ENCODE data around the gene WIPF2. TPM values are rescaled to one million over a fixed set of nuclear protein-coding genes. Genes with fewer than 3 reads are reported as not detected.

WIPF2 gene
- total and polyA plus RNA-seq, 2 of the 8 experiments (the other 6 are each of a cell fraction or from before 2014, with no cell fraction given), result 6.9 to 25.3 TPM

DNA sequence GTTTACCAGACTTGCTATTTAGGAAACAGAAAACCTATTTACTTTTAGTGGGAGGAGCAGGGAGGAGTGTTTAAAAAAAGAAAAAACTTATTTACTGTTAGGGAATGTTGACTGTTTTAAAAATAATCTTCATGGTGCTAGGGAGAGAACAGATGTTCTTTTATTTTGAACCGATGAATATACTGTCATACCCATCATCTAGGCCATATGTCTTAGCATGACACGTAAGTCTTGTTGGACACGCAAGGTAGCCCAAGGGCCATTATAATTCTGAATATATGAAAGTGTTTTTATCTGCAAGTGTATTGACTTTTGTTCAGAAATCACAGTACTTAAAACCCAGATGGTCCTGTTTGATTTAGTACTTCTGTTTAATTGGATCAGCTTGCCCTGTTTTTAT, 11.6 kb downstream of the WIPF2 start:
- H3K56ac ChIP-seq (replicated peaks; ENCODE audit: insufficient read length, low read depth, low read length), result no peak overlapping the region
- H4K20me1 ChIP-seq (replicated peaks in 1 of 2; ENCODE audit: control insufficient read depth in 1 of 2, insufficient read depth in 2 of 2, low read length in 2 of 2), result no peaks in the 10 kb centered on the region
- no peak overlapping the region for H3K4ac ChIP-seq (replicated peaks; ENCODE audit: insufficient read length, low read depth, low read length)
- H3K14ac ChIP-seq (ENCODE audit: insufficient read length), result no peak overlapping the region
- no peak overlapping the region for H3K18ac ChIP-seq (ENCODE audit: extremely low read depth, low read length)
- H2AFZ ChIP-seq (ENCODE audit: low read length), result no peak overlapping the region
- peaks cover 0 to 14% (median 0%) of the 10 kb centered on the region in 4 experiments; a peak in 2 of 8 replicates for H3K36me3 ChIP-seq (ENCODE audit: control insufficient read depth in 2 of 4, insufficient read depth in 4 of 4, low read length in 3 of 4)
- H2AK5ac ChIP-seq (ENCODE audit: low read depth, low read length), result no peak overlapping the region
- H3K23ac ChIP-seq (ENCODE audit: insufficient read length), result no peak overlapping the region
- WGBS, 2 experiments (ENCODE audit: extremely low coverage in 1 of 2, insufficient coverage in 1 of 2, insufficient read length in 1 of 2, insufficient replicate concordance in 2 of 2, low coverage in 1 of 2, low lambda C conversion rate in 2 of 2, missing lambda C conversion rate in 1 of 2), result 95% methylated on average over 3 of the region's 3 CpGs; no CpG with 5 or more reads in 1 of the 2 experiments
- H3K79me2 ChIP-seq (ENCODE audit: control insufficient read depth in 1 of 2, insufficient read depth in 2 of 2, low read length in 2 of 2), result peaks cover 0 to 25% of the 10 kb centered on the region in 2 experiments; a peak in 2 of 4 replicates
- no peaks in the 10 kb centered on the region for H3K23me2 ChIP-seq (ENCODE audit: low read depth, low read length)
- H2BK15ac ChIP-seq (ENCODE audit: low read length), result no peak overlapping the region
- no peak overlapping the region for H2BK20ac ChIP-seq (ENCODE audit: low read length)
- H3K9me3 ChIP-seq (ENCODE audit: insufficient read depth in 2 of 2, low read depth in 1 of 2, low read length in 1 of 2), result no peaks in the 10 kb centered on the region
- H4K5ac ChIP-seq (ENCODE audit: insufficient read length, low read depth, low read length), result no peak overlapping the region
- FAIRE-seq (no peak), DNase-seq (ENCODE audit: low read depth in 1 of 2, low spot score in 2 of 2) (no peak)
- no peak overlapping the region for H3K27ac ChIP-seq (ENCODE audit: low read depth, low read length)
- no peak overlapping the region for H2BK120ac ChIP-seq (replicated peaks; ENCODE audit: low read depth, low read length)
- no peaks in the 10 kb centered on the region; the same call in 1 of the 2 replicates for H3K79me1 ChIP-seq (ENCODE audit: low read depth, low read length)
- no peak overlapping the region for H3K9ac ChIP-seq (replicated peaks in 1 of 4; ENCODE audit: extremely low read depth in 1 of 4, low read depth in 3 of 4, low read length in 3 of 4)
- H4K91ac ChIP-seq (replicated peaks; ENCODE audit: insufficient read length, low read length), result no peak overlapping the region
- H3K27me3 ChIP-seq (replicated peaks in 1 of 4; ENCODE audit: control insufficient read depth in 3 of 4, extremely low read depth in 1 of 4, insufficient read depth in 3 of 4, low read length in 3 of 4), result no peaks in the 10 kb centered on the region
- H3K4me3 ChIP-seq (ENCODE audit: extremely low read depth in 1 of 4, insufficient read depth in 2 of 4, low read depth in 3 of 4, low read length in 4 of 4), result no peak overlapping the region
- no peak overlapping the region for H3K4me2 ChIP-seq (ENCODE audit: insufficient read depth in 1 of 2, low read depth in 2 of 2, low read length in 2 of 2)
- no peak overlapping the region for H2BK12ac ChIP-seq (ENCODE audit: low read depth, low read length)
- H2BK5ac ChIP-seq (ENCODE audit: low read depth, low read length), result no peak overlapping the region
- ChIA-PET CTCF (ENCODE audit: partially characterized antibody) (interaction anchor here (0.6 to 2.2 kb wide), 4 partner anchors 12 to 257 kb away, joined by 3 to 6 read pairs (median 3); partner anchors contain the start of gene WIPF2), POLR2A (ENCODE audit: partially characterized antibody) (interaction anchor here (0.6 to 2.1 kb wide), 4 partner anchors 10 to 108 kb away, joined by 3 to 8 read pairs (median 4); partner anchors contain the start of gene WIPF2)
- H3K4me1 ChIP-seq (replicated peaks in 1 of 4; ENCODE audit: control insufficient read depth in 3 of 4, insufficient read depth in 4 of 4, low read length in 3 of 4), result no peaks in the 10 kb centered on the region
- H4K8ac ChIP-seq (ENCODE audit: extremely low read depth, insufficient read depth, low read length), result no peak overlapping the region
- TF ChIP-seq TCF12 (IDR thresholded peaks at IDR 0.05; ENCODE audit: low read depth, low read length), result no peak
- no peak for TF ChIP-seq EZH2 (IDR thresholded peaks at IDR 0.05; ENCODE audit: low read depth, low read length, severe bottlenecking)
- no peak for TF ChIP-seq CHD1 (IDR thresholded peaks at IDR 0.05; ENCODE audit: low read depth, low read length)
- no peak for TF ChIP-seq POLR2A (IDR thresholded peaks at IDR 0.05; ENCODE audit: control extremely low read depth in 1 of 2, low read depth in 2 of 2, low read length in 2 of 2)
- no peak for TF ChIP-seq PHF8 (conservative IDR thresholded peaks at IDR 0.05; ENCODE audit: low read depth, low read length)
- no peak for TF ChIP-seq BACH1 (IDR thresholded peaks at IDR 0.05; ENCODE audit: low read length)
- TF ChIP-seq CBX8 (IDR thresholded peaks at IDR 0.05; ENCODE audit: borderline replicate concordance, low read depth, low read length), result no peak
- TF ChIP-seq, protein P1, sequence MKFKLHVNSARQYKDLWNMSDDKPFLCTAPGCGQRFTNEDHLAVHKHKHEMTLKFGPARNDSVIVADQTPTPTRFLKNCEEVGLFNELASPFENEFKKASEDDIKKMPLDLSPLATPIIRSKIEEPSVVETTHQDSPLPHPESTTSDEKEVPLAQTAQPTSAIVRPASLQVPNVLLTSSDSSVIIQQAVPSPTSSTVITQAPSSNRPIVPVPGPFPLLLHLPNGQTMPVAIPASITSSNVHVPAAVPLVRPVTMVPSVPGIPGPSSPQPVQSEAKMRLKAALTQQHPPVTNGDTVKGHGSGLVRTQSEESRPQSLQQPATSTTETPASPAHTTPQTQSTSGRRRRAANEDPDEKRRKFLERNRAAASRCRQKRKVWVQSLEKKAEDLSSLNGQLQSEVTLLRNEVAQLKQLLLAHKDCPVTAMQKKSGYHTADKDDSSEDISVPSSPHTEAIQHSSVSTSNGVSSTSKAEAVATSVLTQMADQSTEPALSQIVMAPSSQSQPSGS (IDR thresholded peaks at IDR 0.05; ENCODE audit: low read length), result no peak
- no peak for TF ChIP-seq NRF1 (IDR thresholded peaks at IDR 0.05; ENCODE audit: low read depth, low read length)
- TF ChIP-seq GTF2F1 (IDR thresholded peaks at IDR 0.05; ENCODE audit: borderline replicate concordance, low read depth, low read length), result no peak
- TF ChIP-seq SP4 (IDR thresholded peaks at IDR 0.05; ENCODE audit: low read length), result no peak
- no peak for TF ChIP-seq RXRA (IDR thresholded peaks at IDR 0.05; ENCODE audit: insufficient read depth, low read depth, low read length)
- no peak for TF ChIP-seq MAFK (IDR thresholded peaks at IDR 0.05; ENCODE audit: low read depth, low read length)
